ENCODE measurements around the gene CDT1. TPM values are rescaled to one million over a fixed set of nuclear protein-coding genes. Genes with fewer than 3 reads are reported as not detected.
"Not testable (repeated sequence)": the region's sequence is repeated elsewhere in the genome, so short reads cannot be mapped to it uniquely, and the experiment has no call there.

CDT1 gene
- total and polyA plus RNA-seq, 4 experiments from 2014 or later = 0.17 to 0.26 (median 0.18) TPM

DNA sequence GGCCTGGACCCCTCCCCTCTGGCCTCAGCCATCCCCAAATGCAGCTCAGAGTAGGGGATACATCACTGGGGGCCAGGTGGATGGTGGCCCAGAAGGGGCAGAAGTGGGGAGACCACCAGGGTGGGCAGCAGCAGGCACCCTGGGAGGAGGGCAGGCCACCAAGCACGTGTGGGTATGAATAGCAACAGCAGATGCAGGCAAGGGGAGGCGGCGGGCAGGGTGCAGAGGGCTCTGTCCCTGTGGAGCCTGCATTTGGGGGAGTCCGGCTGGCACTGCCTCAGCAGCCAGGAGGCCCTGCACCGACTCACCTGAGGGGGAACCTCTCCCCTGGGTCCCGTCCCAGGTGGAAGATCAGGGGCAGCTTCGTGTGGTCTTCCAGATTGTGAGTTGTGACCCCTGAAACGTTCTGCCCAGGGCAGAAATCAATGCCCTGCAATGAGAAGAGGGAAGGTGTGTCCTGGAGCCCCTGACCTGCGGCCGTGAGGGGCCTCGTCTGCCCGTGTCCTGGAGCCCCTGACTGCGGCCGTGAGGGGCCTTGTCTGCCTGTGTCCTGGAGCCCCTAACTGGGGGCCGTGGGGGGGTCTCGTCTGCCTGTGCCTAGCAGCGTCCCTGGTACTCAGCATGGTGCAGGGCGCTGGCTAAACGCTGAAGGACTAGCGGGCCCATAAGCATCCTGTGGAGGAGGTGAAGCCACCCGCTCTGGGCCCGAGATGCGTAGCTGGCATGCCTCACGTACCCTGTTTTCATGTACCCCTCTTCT is 18.9 kb downstream of the CDT1 start:
- intact Hi-C loops (cut with micrococcal nuclease) = no loop called here
- Mint-ChIP-seq H3K27ac (no peak overlapping the region), H3K4me3 (no peak overlapping the region), H3K36me3 (peaks cover 0 to 6% of the 10 kb centered on the region in 2 donors), H3K4me1 (no peaks in the 10 kb centered on the region), H3K27me3 (no peaks in the 10 kb centered on the region), H3K9me3 (no peaks in the 10 kb centered on the region)
- POLR2A ChIA-PET (ENCODE audit: partially characterized antibody) = no interaction called here
- H3K27me3 ChIP-seq (ENCODE audit: insufficient read depth, low read length) = no peaks in the 10 kb centered on the region
- no peaks in the 10 kb centered on the region for H3K4me1 ChIP-seq (ENCODE audit: insufficient read depth, low read length)
- no peak overlapping the region for H3K27ac ChIP-seq (ENCODE audit: low read depth, low read length)
- CTCF ChIA-PET (ENCODE audit: partially characterized antibody) = no interaction called here
- H3K36me3 ChIP-seq (ENCODE audit: insufficient read depth, low read length) = no peaks in the 10 kb centered on the region
- H3K9me3 ChIP-seq (ENCODE audit: control insufficient read depth in 1 of 2, low read length in 2 of 2) = no peaks in the 10 kb centered on the region
- no peak overlapping the region for H3K4me3 ChIP-seq (ENCODE audit: low read length in 2 of 2)
- DNase-seq = no peak

DNA sequence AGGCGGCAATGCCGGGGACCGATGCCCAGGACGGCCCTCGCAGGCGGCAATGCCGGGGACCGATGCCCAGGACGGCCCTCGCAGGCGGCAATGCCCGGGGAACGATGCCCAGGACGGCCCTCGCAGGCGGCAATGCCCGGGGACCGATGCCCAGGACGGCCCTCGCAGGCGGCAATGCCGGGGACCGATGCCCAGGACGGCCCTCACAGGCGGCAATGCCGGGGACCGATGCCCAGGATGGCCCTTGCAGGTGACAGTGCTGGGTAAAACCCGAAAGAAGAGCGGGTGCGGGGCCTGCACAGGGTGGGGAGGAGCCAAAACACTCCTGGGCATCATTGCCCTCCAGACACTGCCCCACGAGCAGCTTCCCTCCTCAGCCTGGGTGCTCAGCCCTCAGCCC is 20.1 kb downstream of the CDT1 start:
- H3K9me3 Mint-ChIP-seq; intact Hi-C loops (cut with micrococcal nuclease); H3K36me3 Mint-ChIP-seq; CTCF ChIA-PET (ENCODE audit: partially characterized antibody); H3K4me3 Mint-ChIP-seq; H3K36me3 ChIP-seq (ENCODE audit: insufficient read depth, low read length); H3K27ac ChIP-seq (ENCODE audit: low read depth, low read length); H3K4me3 ChIP-seq (ENCODE audit: low read length in 2 of 2); H3K9me3 ChIP-seq (ENCODE audit: control insufficient read depth in 1 of 2, low read length in 2 of 2); H3K27me3 Mint-ChIP-seq; DNase-seq; POLR2A ChIA-PET (ENCODE audit: partially characterized antibody); H3K27me3 ChIP-seq (ENCODE audit: insufficient read depth, low read length); H3K4me1 ChIP-seq (ENCODE audit: insufficient read depth, low read length); H3K4me1 Mint-ChIP-seq: not testable (repeated sequence)
- H3K27ac Mint-ChIP-seq = peak overlapping the region in 1 of 7 donors; percentile 57

DNA sequence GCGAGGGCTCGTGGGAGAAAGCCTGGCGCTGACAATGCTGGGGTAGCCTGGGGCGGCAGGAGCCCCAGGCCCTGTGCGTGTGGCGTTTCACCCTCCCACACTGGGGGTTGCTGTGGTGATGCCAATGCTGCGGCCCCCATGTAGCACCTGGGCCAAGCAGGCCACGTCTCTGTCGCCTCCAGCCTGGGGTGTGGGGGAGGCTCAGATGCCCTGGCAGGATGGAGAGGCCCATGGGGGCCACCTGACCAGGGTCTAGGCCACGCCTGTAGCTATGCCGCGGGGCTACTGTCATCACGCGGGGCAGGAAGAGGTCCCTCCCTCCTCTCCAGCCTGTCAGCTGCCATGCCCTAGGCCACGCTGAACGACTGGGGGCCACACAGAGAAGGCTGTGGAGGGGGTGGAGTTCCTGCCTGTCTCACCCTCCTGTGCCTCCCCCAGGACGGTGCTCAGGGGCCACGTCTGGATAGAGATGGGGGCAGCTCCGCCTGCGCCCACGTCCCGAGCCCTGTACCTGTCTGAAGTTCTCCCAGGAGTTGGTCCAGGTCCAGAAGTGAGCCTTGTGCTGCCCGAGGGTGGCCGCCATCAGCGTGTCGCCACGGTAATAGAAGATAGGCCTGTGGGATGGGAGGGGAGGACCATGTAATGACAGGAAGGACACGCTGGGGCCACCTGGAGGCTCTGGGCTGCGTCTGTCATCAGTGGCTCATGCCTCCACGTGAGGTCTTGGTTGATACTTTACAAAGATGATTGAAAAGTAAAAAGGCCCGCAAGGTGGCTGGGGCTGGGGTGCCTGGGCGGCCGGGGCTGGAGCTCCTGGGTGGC is 20.9 kb downstream of the CDT1 start:
- Mint-ChIP-seq H3K4me3 (no peak overlapping the region), H3K4me1 (no peaks in the 10 kb centered on the region), H3K9me3 (no peaks in the 10 kb centered on the region), H3K27ac (no peak overlapping the region), H3K27me3 (no peaks in the 10 kb centered on the region), H3K36me3 (peaks cover 0 to 8% of the 10 kb centered on the region in 2 donors)
- no peaks in the 10 kb centered on the region for H3K27me3 ChIP-seq (ENCODE audit: insufficient read depth, low read length)
- intact Hi-C loops (cut with micrococcal nuclease) = no loop called here
- no peaks in the 10 kb centered on the region for H3K9me3 ChIP-seq (ENCODE audit: control insufficient read depth in 1 of 2, low read length in 2 of 2)
- POLR2A ChIA-PET (ENCODE audit: partially characterized antibody) = no interaction called here
- no peak overlapping the region for H3K27ac ChIP-seq (ENCODE audit: low read depth, low read length)
- no peak for DNase-seq
- CTCF ChIA-PET (ENCODE audit: partially characterized antibody) = no interaction called here
- no peak overlapping the region for H3K4me3 ChIP-seq (ENCODE audit: low read length in 2 of 2)
- H3K4me1 ChIP-seq (ENCODE audit: insufficient read depth, low read length) = no peaks in the 10 kb centered on the region
- no peaks in the 10 kb centered on the region for H3K36me3 ChIP-seq (ENCODE audit: insufficient read depth, low read length)

DNA sequence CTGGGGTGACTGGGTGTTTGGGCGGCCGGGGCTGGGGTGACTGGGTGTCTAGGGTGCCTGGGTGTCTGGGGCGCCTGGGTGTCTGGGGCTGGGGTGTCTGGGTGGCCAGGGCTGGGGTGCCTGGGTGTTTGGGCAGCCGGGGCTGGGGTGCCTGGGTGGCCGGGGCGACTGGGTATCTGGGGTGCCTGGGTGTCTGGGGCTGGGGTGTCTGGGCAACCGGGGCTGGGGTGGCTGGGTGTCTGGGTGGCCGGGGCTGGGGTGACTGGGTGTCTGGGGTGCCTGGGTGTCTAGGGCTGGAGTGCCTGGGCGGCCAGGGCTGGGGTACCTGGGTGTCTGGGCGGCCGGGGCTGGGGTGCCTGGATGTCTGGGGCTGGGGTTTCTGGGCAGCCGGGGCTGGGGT is 21.6 kb downstream of the CDT1 start:
- DNase-seq = no peak
- ChIA-PET POLR2A (ENCODE audit: partially characterized antibody) (no interaction called here), CTCF (ENCODE audit: partially characterized antibody) (no interaction called here)
- Mint-ChIP-seq H3K36me3 (peaks cover 0 to 9% of the 10 kb centered on the region in 2 donors), H3K9me3 (no peaks in the 10 kb centered on the region), H3K27ac (no peak overlapping the region), H3K4me3 (no peak overlapping the region), H3K27me3 (no peaks in the 10 kb centered on the region), H3K4me1 (no peaks in the 10 kb centered on the region)
- intact Hi-C loops (cut with micrococcal nuclease) = no loop called here
- H3K9me3 ChIP-seq (ENCODE audit: control insufficient read depth in 1 of 2, low read length in 2 of 2) = no peaks in the 10 kb centered on the region
- H3K27ac ChIP-seq (ENCODE audit: low read depth, low read length) = no peak overlapping the region
- no peaks in the 10 kb centered on the region for H3K36me3 ChIP-seq (ENCODE audit: insufficient read depth, low read length)
- H3K27me3 ChIP-seq (ENCODE audit: insufficient read depth, low read length) = no peaks in the 10 kb centered on the region
- H3K4me1 ChIP-seq (ENCODE audit: insufficient read depth, low read length) = no peaks in the 10 kb centered on the region
- no peak overlapping the region for H3K4me3 ChIP-seq (ENCODE audit: low read length in 2 of 2)

- H3K27me3 Mint-ChIP-seq = no peaks in the 10 kb centered on the region
- peaks cover 0 to 9% of the 10 kb centered on the region in 2 donors for H3K36me3 Mint-ChIP-seq
- H3K9me3 Mint-ChIP-seq = no peaks in the 10 kb centered on the region
- Histone ChIP-seq H3K36me3 (ENCODE audit: insufficient read depth, low read length) (no peaks in the 10 kb centered on the region), H3K27me3 (ENCODE audit: insufficient read depth, low read length) (no peaks in the 10 kb centered on the region), H3K4me1 (ENCODE audit: insufficient read depth, low read length) (no peaks in the 10 kb centered on the region), H3K9me3 (ENCODE audit: control insufficient read depth in 1 of 2, low read length in 2 of 2) (no peaks in the 10 kb centered on the region), H3K27ac (ENCODE audit: low read depth, low read length) (no peak overlapping the region), H3K4me3 (ENCODE audit: low read length in 2 of 2) (no peak overlapping the region)
- POLR2A ChIA-PET (ENCODE audit: partially characterized antibody) = no interaction called here
- CTCF ChIA-PET (ENCODE audit: partially characterized antibody) = no interaction called here
- intact Hi-C loops (cut with micrococcal nuclease) = no loop called here
- peak overlapping the region in 1 of 8 donors; percentile 42 for H3K4me3 Mint-ChIP-seq
- no peaks in the 10 kb centered on the region for H3K4me1 Mint-ChIP-seq
- DNase-seq = no peak
- no peak overlapping the region for H3K27ac Mint-ChIP-seq
Measured at GRCh38 chr16:88826070-88826840, 22.7 kb downstream of the CDT1 start.

GRCh38 chr16:88827727-88828126 is 24.1 kb downstream of the CDT1 start:
- intact Hi-C loops (cut with micrococcal nuclease) = no loop called here
- Histone ChIP-seq H3K36me3 (ENCODE audit: insufficient read depth, low read length) (no peaks in the 10 kb centered on the region), H3K9me3 (ENCODE audit: control insufficient read depth in 1 of 2, low read length in 2 of 2) (no peaks in the 10 kb centered on the region), H3K4me3 (ENCODE audit: low read length in 2 of 2) (no peak overlapping the region), H3K27me3 (ENCODE audit: insufficient read depth, low read length) (no peaks in the 10 kb centered on the region), H3K27ac (ENCODE audit: low read depth, low read length) (no peak overlapping the region), H3K4me1 (ENCODE audit: insufficient read depth, low read length) (no peaks in the 10 kb centered on the region)
- H3K4me3 Mint-ChIP-seq = no peak overlapping the region
- CTCF ChIA-PET (ENCODE audit: partially characterized antibody) = no interaction called here
- DNase-seq = no peak
- POLR2A ChIA-PET (ENCODE audit: partially characterized antibody) = no interaction called here
- peaks cover 0 to 8% of the 10 kb centered on the region in 2 donors for H3K36me3 Mint-ChIP-seq
- no peaks in the 10 kb centered on the region for H3K4me1 Mint-ChIP-seq
- H3K27me3 Mint-ChIP-seq = no peaks in the 10 kb centered on the region
- H3K9me3 Mint-ChIP-seq = no peaks in the 10 kb centered on the region
- no peak overlapping the region for H3K27ac Mint-ChIP-seq

DNA sequence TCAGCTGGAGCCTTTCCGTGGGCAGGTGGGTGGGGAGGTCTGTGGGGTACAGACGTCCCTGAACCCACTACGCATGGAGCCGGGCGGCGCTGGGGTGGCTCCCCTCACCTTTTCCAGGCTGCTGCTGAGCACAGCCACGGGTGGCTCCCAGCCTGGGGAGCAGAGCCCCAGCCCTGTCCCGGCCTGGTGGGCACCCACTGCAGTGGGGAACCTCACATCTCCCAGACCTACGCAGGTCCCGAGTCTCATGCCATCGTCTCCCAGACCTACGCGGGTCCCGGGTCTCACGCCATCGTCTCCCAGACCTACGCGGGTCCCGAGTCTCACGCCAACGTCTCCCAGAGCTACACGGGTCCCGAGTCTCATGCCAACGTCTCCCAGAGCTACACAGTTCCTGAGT is 25.1 kb downstream of the CDT1 start:
- Mint-ChIP-seq H3K27me3 (no peaks in the 10 kb centered on the region), H3K27ac (peak overlapping the region in 1 of 7 donors; percentile 46), H3K9me3 (no peaks in the 10 kb centered on the region), H3K4me3 (no peak overlapping the region), H3K36me3 (peaks cover 0 to 5% of the 10 kb centered on the region in 2 donors), H3K4me1 (no peaks in the 10 kb centered on the region)
- H3K27me3 ChIP-seq (ENCODE audit: insufficient read depth, low read length) = no peaks in the 10 kb centered on the region
- H3K4me1 ChIP-seq (ENCODE audit: insufficient read depth, low read length) = no peaks in the 10 kb centered on the region
- DNase-seq = no peak
- intact Hi-C loops (cut with micrococcal nuclease) = no loop called here
- ChIA-PET CTCF (ENCODE audit: partially characterized antibody) (no interaction called here), POLR2A (ENCODE audit: partially characterized antibody) (interaction anchor here (0.7 kb wide), 1 partner anchor 1060 kb away, joined by 3 read pairs; no protein-coding TSS in a partner anchor)
- H3K27ac ChIP-seq (ENCODE audit: low read depth, low read length) = no peak overlapping the region
- H3K36me3 ChIP-seq (ENCODE audit: insufficient read depth, low read length) = no peaks in the 10 kb centered on the region
- no peak overlapping the region for H3K4me3 ChIP-seq (ENCODE audit: low read length in 2 of 2)
- no peaks in the 10 kb centered on the region for H3K9me3 ChIP-seq (ENCODE audit: control insufficient read depth in 1 of 2, low read length in 2 of 2)

Measured in CD4-positive, alpha-beta memory T cell (primary cell).